ENCODE results near the gene ZNF646.
A peak's percentile ranks its signal among the peaks of the same experiment; 100 is the strongest.

The ZNF646 gene

DNA sequence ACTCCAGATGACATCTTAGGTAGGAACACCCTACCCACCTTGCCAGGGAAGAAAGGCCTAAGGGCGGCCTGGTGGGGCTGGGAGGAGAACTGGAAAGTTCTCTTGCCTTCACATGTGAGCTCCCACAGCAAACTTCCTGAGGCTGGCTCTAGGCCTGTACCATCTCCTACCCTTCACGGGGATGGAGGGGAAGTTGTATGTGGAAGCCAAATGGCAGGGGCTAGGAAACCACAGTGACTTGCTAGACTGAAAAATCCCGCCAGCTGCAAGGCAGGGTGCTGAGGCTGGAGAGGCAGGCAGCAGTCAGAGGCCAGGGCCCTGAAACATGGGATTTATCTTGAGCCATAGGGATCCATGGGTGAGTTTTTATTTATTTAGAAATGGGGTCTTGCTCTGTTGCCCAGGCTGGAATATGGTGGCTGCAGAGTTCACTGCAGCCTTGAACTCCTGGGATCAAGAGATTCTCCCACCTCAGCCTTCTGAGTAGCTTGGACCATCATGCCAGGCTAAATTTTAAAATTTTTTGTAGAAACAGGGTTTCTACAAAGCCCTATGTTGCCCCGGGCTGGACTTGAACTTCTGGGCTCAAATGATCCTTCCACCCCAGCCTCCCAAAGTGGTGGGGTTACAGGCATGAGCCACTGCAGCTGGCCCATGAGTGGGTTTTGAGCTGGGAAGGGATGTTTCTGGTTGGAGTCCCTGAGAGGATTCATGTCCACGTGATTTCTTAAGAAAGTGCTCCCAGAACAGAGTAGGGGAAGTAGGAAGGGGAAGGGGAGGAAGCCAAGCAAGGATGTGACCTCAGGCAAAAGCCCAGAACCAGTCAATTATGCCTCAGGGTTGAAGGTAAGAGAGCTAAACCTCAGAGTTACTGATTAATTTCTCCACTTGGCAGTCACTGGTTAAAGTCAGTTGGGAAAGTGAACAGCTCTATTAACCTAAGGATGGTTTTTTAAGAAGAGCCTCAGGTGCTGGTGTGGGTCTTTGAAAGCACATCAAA is 39.2 kb downstream of the ZNF646 start:
- Histone ChIP-seq H3K27ac (ENCODE audit: low read depth, low read length) (no peak overlapping the region), H3K9me3 (ENCODE audit: control insufficient read depth, insufficient read depth, low read length) (no peaks in the 10 kb centered on the region), H3K79me2 (ENCODE audit: control insufficient read depth, low read length) (peaks cover 35% of the 10 kb centered on the region), H3K36me3 (ENCODE audit: control insufficient read depth, low read length) (peaks cover 48% of the 10 kb centered on the region), H3K9me2 (replicated peaks; ENCODE audit: control insufficient read depth, low read length) (no peaks in the 10 kb centered on the region), H3K4me2 (ENCODE audit: low read length) (no peak overlapping the region), H3F3A (ENCODE audit: control insufficient read depth, insufficient read depth) (peaks cover 9% of the 10 kb centered on the region), H3K27me3 (ENCODE audit: control insufficient read depth, low read length) (no peaks in the 10 kb centered on the region), H3K4me1 (ENCODE audit: control insufficient read depth, low read length) (peaks cover 20% of the 10 kb centered on the region), H4K20me1 (ENCODE audit: control insufficient read depth, insufficient read depth, low read depth, low read length) (peaks cover 4% of the 10 kb centered on the region; the same call in 1 of the 2 replicates), H3K4me3 (ENCODE audit: low read length) (no peak overlapping the region)
- TF ChIP-seq EZH2phosphoT487 (IDR thresholded peaks at IDR 0.05; ENCODE audit: borderline replicate concordance, low read length) = no peak
- TF ChIP-seq, protein P1, sequence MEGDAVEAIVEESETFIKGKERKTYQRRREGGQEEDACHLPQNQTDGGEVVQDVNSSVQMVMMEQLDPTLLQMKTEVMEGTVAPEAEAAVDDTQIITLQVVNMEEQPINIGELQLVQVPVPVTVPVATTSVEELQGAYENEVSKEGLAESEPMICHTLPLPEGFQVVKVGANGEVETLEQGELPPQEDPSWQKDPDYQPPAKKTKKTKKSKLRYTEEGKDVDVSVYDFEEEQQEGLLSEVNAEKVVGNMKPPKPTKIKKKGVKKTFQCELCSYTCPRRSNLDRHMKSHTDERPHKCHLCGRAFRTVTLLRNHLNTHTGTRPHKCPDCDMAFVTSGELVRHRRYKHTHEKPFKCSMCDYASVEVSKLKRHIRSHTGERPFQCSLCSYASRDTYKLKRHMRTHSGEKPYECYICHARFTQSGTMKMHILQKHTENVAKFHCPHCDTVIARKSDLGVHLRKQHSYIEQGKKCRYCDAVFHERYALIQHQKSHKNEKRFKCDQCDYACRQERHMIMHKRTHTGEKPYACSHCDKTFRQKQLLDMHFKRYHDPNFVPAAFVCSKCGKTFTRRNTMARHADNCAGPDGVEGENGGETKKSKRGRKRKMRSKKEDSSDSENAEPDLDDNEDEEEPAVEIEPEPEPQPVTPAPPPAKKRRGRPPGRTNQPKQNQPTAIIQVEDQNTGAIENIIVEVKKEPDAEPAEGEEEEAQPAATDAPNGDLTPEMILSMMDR (IDR thresholded peaks at IDR 0.05; ENCODE audit: low read depth, low read length, poor library complexity, severe bottlenecking) = no peak

DNA sequence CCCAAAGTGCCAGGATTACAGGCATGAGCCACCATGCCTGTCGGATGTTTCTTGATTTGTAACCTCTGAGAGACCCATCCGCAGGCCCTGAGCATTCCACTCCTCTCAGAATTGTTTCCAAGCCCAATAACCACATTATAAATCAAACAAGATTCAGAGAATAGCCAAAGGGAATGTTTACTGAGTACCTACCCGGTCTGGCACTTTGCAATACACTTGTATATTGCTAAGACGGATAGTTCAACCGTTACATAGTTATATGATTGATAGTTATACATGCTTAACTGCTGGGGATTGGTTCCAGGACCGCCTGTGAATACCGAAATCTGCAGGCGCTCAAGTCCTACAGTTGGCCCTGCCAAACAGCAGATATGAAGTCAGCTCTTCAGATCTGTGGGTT is 40.2 kb downstream of the ZNF646 start:
- Histone ChIP-seq H3F3A (ENCODE audit: control insufficient read depth, insufficient read depth) (peaks cover 9% of the 10 kb centered on the region), H3K36me3 (ENCODE audit: control insufficient read depth, low read length) (peaks cover 55% of the 10 kb centered on the region), H3K9me2 (replicated peaks; ENCODE audit: control insufficient read depth, low read length) (no peaks in the 10 kb centered on the region), H3K4me1 (ENCODE audit: control insufficient read depth, low read length) (peaks cover 19% of the 10 kb centered on the region), H3K4me3 (ENCODE audit: low read length) (no peak overlapping the region), H3K4me2 (ENCODE audit: low read length) (no peak overlapping the region), H3K9me3 (ENCODE audit: control insufficient read depth, insufficient read depth, low read length) (no peaks in the 10 kb centered on the region), H3K27ac (ENCODE audit: low read depth, low read length) (no peak overlapping the region), H4K20me1 (ENCODE audit: control insufficient read depth, insufficient read depth, low read depth, low read length) (peaks cover 9% of the 10 kb centered on the region; the same call in 1 of the 2 replicates), H3K79me2 (ENCODE audit: control insufficient read depth, low read length) (peaks cover 35% of the 10 kb centered on the region), H3K27me3 (ENCODE audit: control insufficient read depth, low read length) (no peaks in the 10 kb centered on the region)
- TF ChIP-seq, protein P1 (IDR thresholded peaks at IDR 0.05; ENCODE audit: low read depth, low read length, poor library complexity, severe bottlenecking) = no peak
- TF ChIP-seq EZH2phosphoT487 (IDR thresholded peaks at IDR 0.05; ENCODE audit: borderline replicate concordance, low read length) = no peak

DNA sequence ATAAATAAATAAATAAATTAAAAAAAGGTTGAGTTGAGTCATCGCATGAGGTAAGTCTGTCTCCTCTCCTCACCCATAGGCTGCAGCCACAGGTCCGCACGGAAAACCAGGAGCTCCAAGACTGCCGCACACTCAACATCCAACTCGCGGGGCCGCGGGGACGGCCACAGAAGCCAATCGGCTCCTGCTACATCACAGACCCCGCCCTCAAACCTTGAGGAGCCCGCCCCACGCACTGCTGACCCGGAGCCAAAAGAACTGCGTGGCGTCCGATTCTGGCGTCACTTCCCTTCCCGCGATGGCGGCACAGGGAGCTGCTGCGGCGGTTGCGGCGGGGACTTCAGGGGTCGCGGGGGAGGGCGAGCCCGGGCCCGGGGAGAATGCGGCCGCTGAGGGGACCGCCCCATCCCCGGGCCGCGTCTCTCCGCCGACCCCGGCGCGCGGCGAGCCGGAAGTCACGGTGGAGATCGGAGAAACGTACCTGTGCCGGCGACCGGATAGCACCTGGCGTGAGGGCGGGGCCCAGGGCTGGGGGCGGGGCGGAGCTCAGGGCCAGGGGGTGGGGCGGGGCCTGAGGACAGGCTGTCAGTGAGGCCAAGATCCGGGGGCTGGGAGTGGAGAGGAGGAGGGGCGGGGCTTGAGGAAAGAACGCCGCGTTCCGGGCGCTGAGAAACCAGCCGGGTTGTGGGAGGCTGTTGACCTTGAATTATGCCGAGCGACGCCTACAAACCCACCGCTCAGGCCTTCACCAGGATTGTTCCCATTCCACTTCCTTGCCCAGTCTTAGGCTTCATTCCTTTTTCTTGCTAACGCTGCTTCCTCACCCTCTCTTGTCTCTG is 43.4 kb downstream of the ZNF646 start, which contains the start of gene KAT8:
Gene KAT8, plus strand, starts transcription at position 281 of the 839 bp plus-strand sequence. Its CDS starts 18 bp downstream, at position 299.
- no peaks in the 10 kb centered on the region for H3K27me3 ChIP-seq (ENCODE audit: control insufficient read depth, low read length)
- H3K4me3 ChIP-seq (ENCODE audit: low read length) = peak within 1 kb of the TSS; percentile 77
- H3K79me2 ChIP-seq (ENCODE audit: control insufficient read depth, low read length) = peaks cover 42% of the 10 kb centered on the region
- H3K27ac ChIP-seq (ENCODE audit: low read depth, low read length) = peak within 1 kb of the TSS; percentile 57
- TF ChIP-seq, protein P1 (IDR thresholded peaks at IDR 0.05; ENCODE audit: low read depth, low read length, poor library complexity, severe bottlenecking) = no peak
- TF ChIP-seq EZH2phosphoT487 (IDR thresholded peaks at IDR 0.05; ENCODE audit: borderline replicate concordance, low read length) = no peak
- H3K9me3 ChIP-seq (ENCODE audit: control insufficient read depth, insufficient read depth, low read length) = no peaks in the 10 kb centered on the region
- H4K20me1 ChIP-seq (ENCODE audit: control insufficient read depth, insufficient read depth, low read depth, low read length) = peaks cover 9% of the 10 kb centered on the region; the same call in 1 of the 2 replicates
- peak within 1 kb of the TSS; percentile 78 for H3K4me2 ChIP-seq (ENCODE audit: low read length)
- peaks cover 9% of the 10 kb centered on the region for H3F3A ChIP-seq (ENCODE audit: control insufficient read depth, insufficient read depth)
- peaks cover 17% of the 10 kb centered on the region for H3K4me1 ChIP-seq (ENCODE audit: control insufficient read depth, low read length)
- no peaks in the 10 kb centered on the region for H3K9me2 ChIP-seq (replicated peaks; ENCODE audit: control insufficient read depth, low read length)
- peaks cover 51% of the 10 kb centered on the region for H3K36me3 ChIP-seq (ENCODE audit: control insufficient read depth, low read length)
